ENCODE data around the gene TMEM47.

The TMEM47 gene

GRCh38 chrX:34585561-34585960, 71.5 kb downstream of the TMEM47 start:
- DNase-seq (ENCODE audit: low read depth): peak; percentile 6

DNA sequence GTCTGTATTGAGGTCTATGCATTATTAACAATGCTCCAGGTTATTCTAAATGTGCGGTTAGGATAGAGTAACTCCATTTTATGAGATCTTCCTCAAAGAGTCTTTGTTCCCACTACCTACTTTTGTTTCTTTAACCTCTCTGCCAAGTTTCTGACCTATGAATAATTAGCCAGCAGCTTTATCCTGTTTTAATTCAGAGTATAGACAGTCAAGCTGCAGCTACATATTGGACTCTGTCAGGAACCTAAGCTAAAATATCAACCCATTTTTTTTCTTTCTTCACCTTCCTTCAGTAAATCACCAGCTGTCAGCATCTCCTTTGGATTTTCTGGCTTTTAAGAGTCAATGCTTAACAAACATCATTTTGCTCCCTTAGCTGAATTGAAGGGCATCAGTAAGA, 72.3 kb downstream of the TMEM47 start:
- no peak for DNase-seq (ENCODE audit: low read depth)

DNA sequence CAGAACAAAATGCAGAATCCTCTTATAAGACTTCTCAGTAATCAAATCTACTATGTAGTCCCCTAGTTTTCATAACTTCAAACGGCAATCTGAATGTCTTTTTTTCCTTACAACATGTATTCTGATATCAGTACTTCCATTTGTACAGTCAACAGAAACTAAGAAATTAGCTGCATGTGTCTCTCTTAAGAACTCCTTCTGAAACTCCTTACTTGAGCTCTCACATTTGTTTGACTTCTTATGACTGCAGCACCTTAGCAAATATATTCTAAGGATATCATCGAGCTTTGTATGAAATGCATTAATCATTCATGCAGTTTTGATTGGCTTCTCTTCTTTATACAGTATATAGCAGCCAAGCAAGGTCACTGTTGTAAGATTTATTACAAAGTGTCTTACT, 77.0 kb downstream of the TMEM47 start:
- DNase-seq (ENCODE audit: low read depth): no peak

DNA sequence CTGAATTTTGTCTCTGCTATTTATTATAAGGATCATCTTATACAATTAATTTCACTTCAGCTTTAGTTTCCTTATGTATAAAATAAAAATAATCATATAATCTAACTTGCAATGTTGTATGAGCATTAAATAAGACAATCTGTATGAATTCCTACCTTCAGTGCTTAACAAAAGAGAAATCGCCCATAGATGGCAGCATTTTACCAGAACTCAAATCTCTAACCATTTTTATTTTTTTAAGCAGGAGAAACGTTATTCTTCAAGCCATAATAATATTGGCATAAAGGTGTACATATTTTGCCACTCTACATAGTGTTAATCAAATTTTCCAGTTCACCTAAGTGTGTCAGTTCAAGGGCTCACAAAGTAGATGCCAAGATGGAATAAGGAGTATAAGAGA, 78.8 kb downstream of the TMEM47 start:
- DNase-seq (ENCODE audit: low read depth): peak; percentile 55
